HG03175 (cell line): ENCODE results near the gene VAMP2.

Experiments
- ATAC-seq: cut with Tn5 transposase; IDR thresholded peaks from one replicate; pipeline ENCODE4 v1.9.1; 2021; ENCODE audit warnings: mild to moderate bottlenecking, moderate library complexity; ENCODE audit not compliant: unreplicated experiment

Gene VAMP2

GRCh38 chr17:8155996-8156245 is 6.8 kb downstream of the VAMP2 start:
- no peak for ATAC-seq

- ATAC-seq = no peak
Measured at GRCh38 chr17:8155231-8155995, 7.3 kb downstream of the VAMP2 start.

- ATAC-seq = no peak
Measured at GRCh38 chr17:8154608-8155155, 8.1 kb downstream of the VAMP2 start.

GRCh38 chr17:8153957-8154607 is 8.7 kb downstream of the VAMP2 start:
- no peak for ATAC-seq

GRCh38 chr17:8153525-8153956 is 9.2 kb downstream of the VAMP2 start:
- no peak for ATAC-seq

GRCh38 chr17:8153031-8153451 is 9.7 kb downstream of the VAMP2 start:
- no peak for ATAC-seq

- no peak for ATAC-seq
Measured at GRCh38 chr17:8152112-8152775, 10.5 kb downstream of the VAMP2 start, which contains the start of gene PER1. PER1 (minus strand) TSS chr17:8152404; CDS start chr17:8150706, 1,698 bp downstream.

GRCh38 chr17:8151641-8152111 is 11.1 kb downstream of the VAMP2 start:
- no peak for ATAC-seq

GRCh38 chr17:8151120-8151640 is 11.6 kb downstream of the VAMP2 start:
- peak; percentile 40 for ATAC-seq

- no peak for ATAC-seq
Measured at GRCh38 chr17:8150194-8151119, 12.3 kb downstream of the VAMP2 start.

GRCh38 chr17:8149419-8150193 is 13.1 kb downstream of the VAMP2 start:
- ATAC-seq = no peak

GRCh38 chr17:8148560-8148959 is 14.2 kb downstream of the VAMP2 start:
- ATAC-seq = no peak

GRCh38 chr17:8147805-8148404 is 14.8 kb downstream of the VAMP2 start:
- ATAC-seq = no peak

GRCh38 chr17:8147141-8147804 is 15.5 kb downstream of the VAMP2 start:
- ATAC-seq = no peak

- ATAC-seq = no peak
Measured at GRCh38 chr17:8146381-8147140, 16.2 kb downstream of the VAMP2 start.

GRCh38 chr17:8145811-8146210 is 16.9 kb downstream of the VAMP2 start:
- ATAC-seq = no peak

GRCh38 chr17:8144401-8145231 is 18.1 kb downstream of the VAMP2 start:
- ATAC-seq = no peak
